ENCODE results near the gene PAGR1.

The PAGR1 gene

DNA sequence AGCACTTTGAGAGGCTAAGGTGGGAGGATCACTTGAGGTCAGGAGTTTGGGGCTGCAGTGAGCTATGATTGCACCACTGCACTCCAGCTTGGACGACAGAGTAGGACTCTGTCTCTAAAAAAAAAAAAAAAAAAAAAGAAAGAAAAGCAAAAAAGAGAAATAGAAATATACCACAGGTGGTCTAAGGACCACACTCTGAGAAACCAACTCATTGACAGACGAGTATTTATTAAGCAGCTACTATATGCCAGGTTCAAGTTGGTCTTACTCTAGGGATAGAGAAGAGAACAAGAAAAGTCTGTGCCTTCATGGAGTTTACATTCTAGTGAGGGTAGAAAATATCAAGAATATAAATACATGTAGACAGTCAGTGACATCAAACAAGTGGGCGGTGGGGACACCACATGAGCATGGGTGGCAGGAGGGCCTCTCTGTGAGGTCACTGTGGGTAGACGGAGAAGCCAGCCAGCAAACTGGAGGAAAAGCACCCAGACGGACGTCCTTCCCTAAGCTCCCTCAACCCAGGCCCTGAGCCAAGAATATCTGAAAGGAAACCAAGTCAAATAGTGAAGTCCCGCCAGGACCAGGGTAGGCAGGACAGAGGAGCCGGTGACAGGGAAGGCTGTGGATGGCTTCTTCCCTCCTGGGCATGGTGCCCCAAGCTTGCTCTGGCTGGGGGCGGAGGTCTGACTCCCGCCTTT lies 42.3 kb downstream of the PAGR1 start:
- no peak for TF ChIP-seq CTCF (IDR thresholded peaks at IDR 0.05; ENCODE audit: low read depth, low read length)

DNA sequence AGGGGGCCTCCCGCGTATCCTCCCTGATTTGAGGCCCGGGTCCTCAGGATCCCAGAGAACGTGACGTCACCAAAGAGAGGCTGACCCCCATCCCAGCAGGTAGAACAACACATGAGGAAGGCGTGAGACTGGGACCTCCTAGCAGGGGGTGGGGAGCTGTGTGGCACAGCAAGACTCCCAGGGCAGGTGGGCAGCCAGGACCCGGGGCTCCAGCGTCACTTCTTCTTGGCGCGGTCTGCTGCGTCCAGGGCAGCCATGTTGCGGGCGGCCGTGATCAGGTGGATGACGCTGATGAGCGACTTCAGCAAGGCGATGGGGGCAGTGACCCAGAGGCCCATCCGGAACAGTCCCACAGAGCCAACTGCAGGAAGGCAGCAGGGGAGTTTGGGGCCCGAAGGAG lies 43.0 kb downstream of the PAGR1 start:
- no peak overlapping the region for H3K4me3 ChIP-seq (ENCODE audit: low read depth, low read length)
- TF ChIP-seq CTCF (IDR thresholded peaks at IDR 0.05; ENCODE audit: low read depth, low read length), result no peak

More for the DNA sequence above, 42.3 kb downstream of the PAGR1 start:
- no peak overlapping the region for H3K4me3 ChIP-seq (ENCODE audit: low read depth, low read length)

DNA sequence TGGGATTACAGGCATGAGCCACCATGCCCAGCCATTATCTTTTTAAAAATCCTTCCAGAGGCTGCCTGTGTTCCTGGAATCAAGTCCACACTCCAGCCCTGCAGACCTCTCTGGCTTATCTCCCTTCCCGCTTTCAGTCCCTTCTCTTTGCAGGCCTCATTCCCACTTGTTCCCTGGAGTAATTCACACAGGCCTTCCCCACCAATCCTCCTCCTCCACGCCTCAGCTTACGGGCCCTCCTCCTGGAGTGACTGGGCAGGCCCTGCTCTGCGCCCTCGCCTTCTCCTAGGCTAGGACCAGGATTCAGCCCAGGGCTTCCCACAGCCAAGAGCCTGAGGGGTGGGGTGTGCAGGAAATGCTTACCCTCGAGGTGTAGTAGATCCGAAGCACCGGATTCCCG lies 44.3 kb downstream of the PAGR1 start:
- TF ChIP-seq CTCF (IDR thresholded peaks at IDR 0.05; ENCODE audit: low read depth, low read length), result no peak
- no peak overlapping the region for H3K4me3 ChIP-seq (ENCODE audit: low read depth, low read length)

DNA sequence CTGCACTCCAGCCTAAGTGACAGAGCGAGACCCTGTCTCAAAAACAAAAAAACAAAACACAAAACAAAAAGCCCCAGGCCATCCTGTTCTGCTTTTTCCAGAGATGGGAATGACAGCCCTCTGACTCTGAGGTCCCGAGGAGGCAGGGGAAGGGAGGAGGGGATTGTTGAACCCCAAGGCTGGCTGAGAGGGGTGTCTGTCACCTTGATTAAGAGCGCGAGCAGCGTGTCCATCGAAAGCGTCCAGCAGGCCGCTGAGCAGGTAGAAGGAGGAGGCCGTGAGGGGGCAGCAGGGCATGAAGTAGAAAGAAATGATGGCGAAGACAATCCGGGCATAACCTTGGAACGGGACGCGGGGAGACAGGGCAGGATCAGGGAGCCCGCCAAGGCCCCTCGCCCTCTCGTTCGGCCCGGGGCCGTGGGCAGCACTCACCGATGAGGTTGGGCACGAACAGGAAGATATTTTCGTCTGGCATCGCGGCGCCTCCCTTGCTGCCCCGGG lies 46.5 kb downstream of the PAGR1 start:
- no peak for TF ChIP-seq CTCF (IDR thresholded peaks at IDR 0.05; ENCODE audit: low read depth, low read length)
- H3K4me3 ChIP-seq (ENCODE audit: low read depth, low read length), result peak overlapping the region; percentile 87

- H3K4me3 ChIP-seq (ENCODE audit: low read depth, low read length), result peak within 1 kb of the TSS; percentile 87
- TF ChIP-seq CTCF (IDR thresholded peaks at IDR 0.05; ENCODE audit: low read depth, low read length), result peak; percentile 73
These were observed 47.1 kb downstream of the PAGR1 start, which contains the start of gene CDIPT for GRCh38 chr16:29862884-29863668. Gene CDIPT (minus strand): TSS chr16:29863226. CDS start chr16:29862857, 369 bp downstream.

- no peak overlapping the region for H3K4me3 ChIP-seq (ENCODE audit: low read depth, low read length)
- no peak for TF ChIP-seq CTCF (IDR thresholded peaks at IDR 0.05; ENCODE audit: low read depth, low read length)
These were observed 47.7 kb downstream of the PAGR1 start for GRCh38 chr16:29863669-29863984.

GRCh38 chr16:29864205-29864604 lies 48.3 kb downstream of the PAGR1 start:
- no peak for TF ChIP-seq CTCF (IDR thresholded peaks at IDR 0.05; ENCODE audit: low read depth, low read length)
- H3K4me3 ChIP-seq (ENCODE audit: low read depth, low read length), result no peak overlapping the region

Measured in WI38 (cell line).